Astrocyte of the cerebellum (primary cell): ENCODE measurements around the gene LARGE2.

ENCODE experiments used
- DNase-seq: peaks from one replicate; pipeline ENCODE4 v3.0.0-alpha.2; 2011; ENCODE audit warnings: low read depth
- H3K4me3 ChIP-seq: 2 replicates; pipeline ENCODE4 v1.5.1; 2011; ENCODE audit warnings: mild to moderate bottlenecking, low read depth, low read length, moderate library complexity
- in situ Hi-C: cut with HindIII; loops from 2 replicates; pipeline ENCODE4 v1.10.0; 2017; ENCODE audit warnings: low sequenced_read_pairs
- TF ChIP-seq, protein P1 (sequence below): IDR thresholded peaks from 2 replicates; pipeline ENCODE4 v1.5.1; 2012; ENCODE audit warnings: low read length, low read depth, moderate library complexity, mild to moderate bottlenecking; ENCODE audit errors: missing control alignments

The LARGE2 gene

GRCh38 chr11:45945397-45945999, 23.0 kb downstream of the LARGE2 start:
- TF ChIP-seq, protein P1, sequence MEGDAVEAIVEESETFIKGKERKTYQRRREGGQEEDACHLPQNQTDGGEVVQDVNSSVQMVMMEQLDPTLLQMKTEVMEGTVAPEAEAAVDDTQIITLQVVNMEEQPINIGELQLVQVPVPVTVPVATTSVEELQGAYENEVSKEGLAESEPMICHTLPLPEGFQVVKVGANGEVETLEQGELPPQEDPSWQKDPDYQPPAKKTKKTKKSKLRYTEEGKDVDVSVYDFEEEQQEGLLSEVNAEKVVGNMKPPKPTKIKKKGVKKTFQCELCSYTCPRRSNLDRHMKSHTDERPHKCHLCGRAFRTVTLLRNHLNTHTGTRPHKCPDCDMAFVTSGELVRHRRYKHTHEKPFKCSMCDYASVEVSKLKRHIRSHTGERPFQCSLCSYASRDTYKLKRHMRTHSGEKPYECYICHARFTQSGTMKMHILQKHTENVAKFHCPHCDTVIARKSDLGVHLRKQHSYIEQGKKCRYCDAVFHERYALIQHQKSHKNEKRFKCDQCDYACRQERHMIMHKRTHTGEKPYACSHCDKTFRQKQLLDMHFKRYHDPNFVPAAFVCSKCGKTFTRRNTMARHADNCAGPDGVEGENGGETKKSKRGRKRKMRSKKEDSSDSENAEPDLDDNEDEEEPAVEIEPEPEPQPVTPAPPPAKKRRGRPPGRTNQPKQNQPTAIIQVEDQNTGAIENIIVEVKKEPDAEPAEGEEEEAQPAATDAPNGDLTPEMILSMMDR: no peak
- in situ Hi-C loops: no loop called here

DNA sequence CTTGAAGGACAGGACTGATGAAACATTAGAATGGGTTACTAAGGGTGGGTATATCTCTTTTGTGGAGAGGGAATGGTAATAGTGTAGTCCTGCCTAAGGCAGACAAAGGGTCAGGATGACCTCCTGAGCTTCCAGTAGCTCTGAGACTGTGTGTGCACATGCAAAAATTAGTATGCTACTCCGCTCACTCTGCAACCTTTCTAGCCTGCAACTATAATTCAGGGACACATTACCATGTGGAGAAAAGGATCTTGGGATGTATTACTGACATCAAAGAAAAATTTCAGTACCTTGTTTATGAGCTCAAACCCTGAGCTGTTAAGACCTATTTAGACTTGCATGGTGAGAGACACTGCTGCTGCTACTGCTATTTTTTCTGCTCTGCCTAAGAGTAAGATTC, 25.4 kb downstream of the LARGE2 start:
- no peak overlapping the region for H3K4me3 ChIP-seq
- TF ChIP-seq, protein P1: no peak
- in situ Hi-C loops: no loop called here
- DNase-seq: no peak

More at GRCh38 chr11:45945397-45945999, 23.0 kb downstream of the LARGE2 start:
- H3K4me3 ChIP-seq: no peak overlapping the region
- no peak for DNase-seq

- TF ChIP-seq, protein P1: no peak
- H3K4me3 ChIP-seq: no peak overlapping the region
- DNase-seq: no peak
- in situ Hi-C loops: no loop called here
These were observed 25.9 kb downstream of the LARGE2 start for GRCh38 chr11:45948356-45948755.

GRCh38 chr11:45949992-45950407, 27.5 kb downstream of the LARGE2 start:
- no peak for DNase-seq
- H3K4me3 ChIP-seq: no peak overlapping the region
- TF ChIP-seq, protein P1: no peak
- in situ Hi-C loops: no loop called here

DNA sequence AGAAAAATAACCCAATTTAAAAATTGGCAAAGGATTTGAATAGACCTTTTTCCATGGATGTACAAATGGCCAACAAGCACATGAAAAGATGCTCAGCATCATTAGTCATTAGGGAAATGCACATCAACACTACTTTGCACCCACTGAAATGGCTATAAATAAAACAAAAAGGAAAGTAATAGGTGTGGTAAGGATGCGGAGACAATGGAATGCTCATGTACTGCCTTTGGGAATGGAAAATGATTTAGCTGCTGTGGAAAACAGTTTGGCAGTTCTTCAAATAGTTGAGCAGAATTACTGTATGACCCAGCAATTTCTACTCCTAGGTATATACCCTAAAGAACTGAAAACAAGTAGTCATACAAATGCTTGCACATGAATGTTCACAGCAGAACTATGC, 37.4 kb downstream of the LARGE2 start:
- in situ Hi-C loops: no loop called here
- no peak for DNase-seq
- TF ChIP-seq, protein P1: no peak
- H3K4me3 ChIP-seq: no peak overlapping the region

- in situ Hi-C loops: no loop called here
- TF ChIP-seq, protein P1: no peak
- DNase-seq: no peak
- H3K4me3 ChIP-seq: no peak overlapping the region
These were observed 38.1 kb downstream of the LARGE2 start for GRCh38 chr11:45960387-45961095.
